MM.1S (cell line): Measurements from ENCODE around the gene CXCL6.

Experiments used
- DNase-seq: peaks from one replicate; pipeline ENCODE4 v3.0.0-alpha.2; 2015
- H2AFZ ChIP-seq: fragments of 300-600 bp; sonication (generic); 2 replicates; pipeline ENCODE4 v1.6.0; 2016; ENCODE audit warnings: antibody characterized with exemption, low read length
- H3F3A ChIP-seq: fragments of 300-600 bp; sonication (generic); 2 replicates; pipeline ENCODE4 v1.6.1; 2016; ENCODE audit warnings: mild to moderate bottlenecking, antibody characterized with exemption, low read length, moderate library complexity, mixed read lengths; ENCODE audit not compliant: insufficient read depth
- H3K27ac ChIP-seq: fragments of 300-600 bp; sonication (generic); 2 replicates; pipeline ENCODE4 v1.5.1; 2016; ENCODE audit warnings: mild to moderate bottlenecking, low read length
- H3K27me3 ChIP-seq: fragments of 300-600 bp; sonication (generic); replicated peaks from 2 replicates; pipeline ENCODE4 v1.6.0; 2016; ENCODE audit warnings: low read length; ENCODE audit not compliant: insufficient read depth
- H3K36me3 ChIP-seq: fragments of 300-600 bp; sonication (generic); replicated peaks from 2 replicates; pipeline ENCODE4 v1.6.1; 2016; ENCODE audit warnings: mild to moderate bottlenecking, low read length, mixed read lengths; ENCODE audit not compliant: insufficient read depth
- H3K4me1 ChIP-seq: fragments of 300-600 bp; sonication (generic); 2 replicates; pipeline ENCODE4 v1.6.1; 2016; ENCODE audit warnings: low read length, mixed read lengths
- H3K4me2 ChIP-seq: fragments of 300-600 bp; sonication (generic); 2 replicates; pipeline ENCODE4 v1.6.0; 2016; ENCODE audit warnings: low read depth, low read length
- H3K4me3 ChIP-seq: fragments of 300-600 bp; sonication (generic); 2 replicates; pipeline ENCODE4 v1.5.1; 2016; ENCODE audit warnings: low read length, mixed read lengths
- H3K79me2 ChIP-seq: fragments of 300-600 bp; sonication (generic); 2 replicates; pipeline ENCODE4 v1.6.1; 2016; ENCODE audit warnings: mixed run types, low read length, mixed read lengths
- H3K9ac ChIP-seq: fragments of 300-600 bp; sonication (generic); 2 replicates; pipeline ENCODE4 v1.6.1; 2016; ENCODE audit warnings: low read length, mixed read lengths
- H3K9me2 ChIP-seq: fragments of 300-600 bp; sonication (generic); replicated peaks from 2 replicates; pipeline ENCODE4 v1.6.1; 2016; ENCODE audit warnings: mild to moderate bottlenecking, low read length, mixed read lengths; ENCODE audit not compliant: insufficient read depth
- H3K9me3 ChIP-seq: fragments of 300-600 bp; sonication (generic); replicated peaks from 2 replicates; pipeline ENCODE4 v1.6.1; 2016; ENCODE audit warnings: mild to moderate bottlenecking, low read length, mixed read lengths; ENCODE audit not compliant: insufficient read depth
- H4K20me1 ChIP-seq: fragments of 300-600 bp; sonication (generic); 2 replicates; pipeline ENCODE4 v1.6.1; 2016; ENCODE audit warnings: mild to moderate bottlenecking, low read length, moderate library complexity, mixed read lengths; ENCODE audit not compliant: insufficient read depth
- EZH2 ChIP-seq: fragments of 300-600 bp; sonication (generic); optimal IDR thresholded peaks from 2 replicates; pipeline ENCODE3; 2017; ENCODE audit warnings: low read depth, mild to moderate bottlenecking, antibody characterized with exemption, low read length, mixed read lengths
- EZH2phosphoT487 ChIP-seq: fragments of 300-600 bp; sonication (generic); IDR thresholded peaks from 2 replicates; pipeline ENCODE4 v1.6.1; 2018; ENCODE audit warnings: antibody characterized with exemption, low read length
- TF ChIP-seq, protein P1 (sequence below): fragments of 300-600 bp; sonication (generic); IDR thresholded peaks from 2 replicates; pipeline ENCODE4 v1.5.1; 2016; ENCODE audit warnings: antibody characterized with exemption, low read length, mixed read lengths

CXCL6 gene

GRCh38 chr4:73865431-73866096, 29.1 kb downstream of the CXCL6 start:
- Histone ChIP-seq H3K36me3 (no peaks in the 10 kb centered on the region), H3K4me3 (no peak overlapping the region), H3K4me1 (0 out of 2 replicates have a peak, but pooled peaks cover 7% of the 10 kb centered on the region), H3K9me2 (no peaks in the 10 kb centered on the region), H3F3A (no peaks in the 10 kb centered on the region), H4K20me1 (no peaks in the 10 kb centered on the region), H3K9ac (no peak overlapping the region), H3K79me2 (no peaks in the 10 kb centered on the region), H3K9me3 (no peaks in the 10 kb centered on the region), H3K4me2 (no peak overlapping the region), H2AFZ (no peak overlapping the region), H3K27ac (no peak overlapping the region), H3K27me3 (no peaks in the 10 kb centered on the region)
- no peak for TF ChIP-seq EZH2phosphoT487
- no peak for TF ChIP-seq EZH2
- TF ChIP-seq, protein P1, sequence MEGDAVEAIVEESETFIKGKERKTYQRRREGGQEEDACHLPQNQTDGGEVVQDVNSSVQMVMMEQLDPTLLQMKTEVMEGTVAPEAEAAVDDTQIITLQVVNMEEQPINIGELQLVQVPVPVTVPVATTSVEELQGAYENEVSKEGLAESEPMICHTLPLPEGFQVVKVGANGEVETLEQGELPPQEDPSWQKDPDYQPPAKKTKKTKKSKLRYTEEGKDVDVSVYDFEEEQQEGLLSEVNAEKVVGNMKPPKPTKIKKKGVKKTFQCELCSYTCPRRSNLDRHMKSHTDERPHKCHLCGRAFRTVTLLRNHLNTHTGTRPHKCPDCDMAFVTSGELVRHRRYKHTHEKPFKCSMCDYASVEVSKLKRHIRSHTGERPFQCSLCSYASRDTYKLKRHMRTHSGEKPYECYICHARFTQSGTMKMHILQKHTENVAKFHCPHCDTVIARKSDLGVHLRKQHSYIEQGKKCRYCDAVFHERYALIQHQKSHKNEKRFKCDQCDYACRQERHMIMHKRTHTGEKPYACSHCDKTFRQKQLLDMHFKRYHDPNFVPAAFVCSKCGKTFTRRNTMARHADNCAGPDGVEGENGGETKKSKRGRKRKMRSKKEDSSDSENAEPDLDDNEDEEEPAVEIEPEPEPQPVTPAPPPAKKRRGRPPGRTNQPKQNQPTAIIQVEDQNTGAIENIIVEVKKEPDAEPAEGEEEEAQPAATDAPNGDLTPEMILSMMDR = no peak
- DNase-seq = no peak

DNA sequence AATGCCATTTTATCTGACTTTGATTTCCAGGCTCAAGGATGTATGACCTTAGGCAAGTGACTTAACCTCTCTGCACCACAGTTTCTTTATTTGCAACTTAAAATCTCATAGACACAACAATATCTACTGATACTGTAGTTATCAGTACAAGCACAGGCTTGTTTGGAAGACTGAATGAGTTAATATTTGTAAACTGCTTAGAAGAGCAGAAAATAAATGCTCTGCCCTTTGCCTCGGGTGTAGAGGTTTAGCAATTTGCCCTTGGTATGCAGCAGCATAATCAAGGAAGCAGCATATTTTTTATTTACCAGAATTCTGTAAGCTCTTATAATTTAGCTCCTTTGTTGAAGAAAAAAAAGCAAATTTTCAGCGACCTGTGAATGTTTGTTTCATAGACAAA, 29.8 kb downstream of the CXCL6 start:
- H3K36me3 ChIP-seq = no peaks in the 10 kb centered on the region
- no peak overlapping the region for H3K4me2 ChIP-seq
- DNase-seq = no peak
- H3K79me2 ChIP-seq = no peaks in the 10 kb centered on the region
- no peaks in the 10 kb centered on the region for H3K27me3 ChIP-seq
- H3K27ac ChIP-seq = no peak overlapping the region
- H3K9me3 ChIP-seq = no peaks in the 10 kb centered on the region
- H3K9ac ChIP-seq = no peak overlapping the region
- no peak overlapping the region for H3K4me3 ChIP-seq
- H2AFZ ChIP-seq = no peak overlapping the region
- 0 out of 2 replicates have a peak, but pooled peaks cover 7% of the 10 kb centered on the region for H3K4me1 ChIP-seq
- H3K9me2 ChIP-seq = no peaks in the 10 kb centered on the region
- H4K20me1 ChIP-seq = no peaks in the 10 kb centered on the region
- TF ChIP-seq EZH2 (no peak), EZH2phosphoT487 (no peak)
- TF ChIP-seq, protein P1 = no peak
- no peaks in the 10 kb centered on the region for H3F3A ChIP-seq

GRCh38 chr4:73867783-73868182, 31.3 kb downstream of the CXCL6 start:
- no peak overlapping the region for H3K4me2 ChIP-seq
- H3K27me3 ChIP-seq = no peaks in the 10 kb centered on the region
- TF ChIP-seq EZH2 = no peak
- no peak for TF ChIP-seq EZH2phosphoT487
- TF ChIP-seq, protein P1 = no peak
- no peaks in the 10 kb centered on the region for H3K79me2 ChIP-seq
- H3K9ac ChIP-seq = no peak overlapping the region
- no peak for DNase-seq
- H3K9me2 ChIP-seq = no peaks in the 10 kb centered on the region
- no peaks in the 10 kb centered on the region for H3K36me3 ChIP-seq
- no peaks in the 10 kb centered on the region for H3F3A ChIP-seq
- H3K4me3 ChIP-seq = no peak overlapping the region
- H3K4me1 ChIP-seq = no peaks in the 10 kb centered on the region
- no peak overlapping the region for H2AFZ ChIP-seq
- H3K27ac ChIP-seq = no peak overlapping the region
- no peaks in the 10 kb centered on the region for H3K9me3 ChIP-seq
- no peaks in the 10 kb centered on the region for H4K20me1 ChIP-seq
